T-cell (primary cell): Measurements from ENCODE around the gene EIF5A. TPM values are rescaled to one million over a fixed set of nuclear protein-coding genes. Genes with fewer than 3 reads are reported as not detected.

Source experiments
- ATAC-seq, 4 experiments: fragments of 200-7000 bp in 3 of 4; fragments of 150-1000 bp in 1 of 4; cut with Tn5 transposase; replicated peaks in 1 of 4; 1 replicate in 3 of 4; 2 replicates in 1 of 4; pipeline ENCODE4 v1.10.0; 2021; ENCODE audit warnings: moderate library complexity in 3 of 4, mild to moderate bottlenecking in 2 of 4, moderate number of reproducible peaks in 1 of 4
- CTCF ChIA-PET, 2 donors: fragments of 300-600 bp; sonication (Branson Sonifier 250); formaldehyde crosslinking; loops; one replicate each; lab custom pipeline; 2022; ENCODE audit warnings: antibody characterized with exemption in 2 of 2; lab: Charles Lee
- POLR2A ChIA-PET, 2 donors: fragments of 300-600 bp; sonication (Branson Sonifier 250); formaldehyde crosslinking; loops; one replicate each; lab custom pipeline; 2022; ENCODE audit warnings: antibody characterized with exemption in 2 of 2; lab: Charles Lee
- DNase-seq, 35 experiments: peaks; one replicate each; pipeline versions ENCODE4 v3.0.0 to v3.0.0-alpha.2; 2013 to 2023
- H3K27ac ChIP-seq: one replicate; pipeline ENCODE4 v1.5.1; 2013; ENCODE audit warnings: low read length
- H3K27me3 ChIP-seq, 2 experiments: replicated peaks in 1 of 2; 1 replicate in 1 of 2; 2 replicates in 1 of 2; pipeline versions ENCODE4 v1.6.1 to v1.7.0; 2013; ENCODE audit warnings: low read length in 1 of 2, mixed read lengths in 1 of 2; ENCODE audit not compliant: control insufficient read depth in 2 of 2, insufficient read depth in 2 of 2; ENCODE audit errors: extremely low read depth in 1 of 2
- H3K36me3 ChIP-seq, 2 donors: 1 replicate in 1 of 2; 2 replicates in 1 of 2; pipeline versions ENCODE4 v1.6.1 to v1.7.0; 2013; ENCODE audit warnings: low read length in 1 of 2; ENCODE audit not compliant: control insufficient read depth in 2 of 2, insufficient read depth in 1 of 2; ENCODE audit errors: extremely low read depth in 1 of 2
- H3K4me1 ChIP-seq, 2 experiments: 1 replicate in 1 of 2; 2 replicates in 1 of 2; pipeline versions ENCODE4 v1.6.1 to v1.7.0; 2013; ENCODE audit warnings: low read length in 2 of 2, mixed read lengths in 1 of 2; ENCODE audit not compliant: insufficient read depth in 2 of 2, control insufficient read depth in 1 of 2; ENCODE audit errors: extremely low read depth in 1 of 2
- H3K4me3 ChIP-seq, 2 donors: 1 replicate in 1 of 2; 2 replicates in 1 of 2; pipeline versions ENCODE4 v1.5.1 to v1.7.0; 2013; ENCODE audit warnings: mild to moderate bottlenecking in 2 of 2, low read length in 1 of 2, moderate library complexity in 1 of 2; ENCODE audit not compliant: control insufficient read depth in 1 of 2; ENCODE audit errors: extremely low read depth in 1 of 2
- H3K9me3 ChIP-seq: 2 replicates; pipeline ENCODE4 v1.7.0; 2013
- H3K27ac Mint-ChIP-seq, 2 donors: one replicate each; pipeline ENCODE4 v1.8.0; 2020 to 2021; ENCODE audit warnings: mild to moderate bottlenecking in 2 of 2, mixed read lengths in 2 of 2
- H3K27me3 Mint-ChIP-seq, 2 donors: one replicate each; pipeline ENCODE4 v1.8.0; 2021 to 2022; ENCODE audit warnings: mixed read lengths in 2 of 2
- H3K36me3 Mint-ChIP-seq: one replicate; pipeline ENCODE4 v1.8.0; 2021; ENCODE audit warnings: mixed read lengths
- H3K4me1 Mint-ChIP-seq, 3 donors: one replicate each; pipeline ENCODE4 v1.8.0; 2020 to 2022; ENCODE audit warnings: mixed read lengths in 3 of 3, mild to moderate bottlenecking in 1 of 3
- H3K4me3 Mint-ChIP-seq, 3 donors: one replicate each; pipeline ENCODE4 v1.8.0; 2020 to 2022; ENCODE audit warnings: mild to moderate bottlenecking in 3 of 3, mixed read lengths in 3 of 3, moderate library complexity in 3 of 3
- H3K9me3 Mint-ChIP-seq, 3 donors: one replicate each; pipeline ENCODE4 v1.8.0; 2020 to 2022; ENCODE audit warnings: mixed read lengths in 3 of 3
- WGBS: methylation state at CpG from one replicate; pipeline ENCODE4 v1.1.5; 2013; ENCODE audit warnings: missing lambda C conversion rate; ENCODE audit not compliant: insufficient coverage; 5-methylcytosine and 5-hydroxymethylcytosine counted together
- total RNA-seq, 35 experiments: library from RNA in 6 of 35; stranded (reverse) in 6 of 35; fragments of 120-200 nt in 1 of 35; gene quantifications; one replicate each; pipeline versions ENCODE4 v1.2.1 to v1.2.4 and lab custom pipeline; 2013 to 2026

The EIF5A gene
- total RNA-seq, 5 donors from 2014 or later (not counting 1 experiment from before 2014, with no cell fraction given) = 286 to 481 (median 306) TPM

- 77% methylated on average over 4 of the region's 18 CpGs for WGBS
- Histone ChIP-seq H3K4me3 (no peak overlapping the region), H3K36me3 (no peaks in the 10 kb centered on the region), H3K4me1 (peaks cover 6 to 26% of the 10 kb centered on the region in 2 experiments), H3K27ac (no peak overlapping the region), H3K9me3 (no peaks in the 10 kb centered on the region), H3K27me3 (peaks cover 0 to 74% of the 10 kb centered on the region in 2 experiments)
- ATAC-seq (no peak), DNase-seq (no peak)
- peaks cover 16 to 34% (median 26%) of the 10 kb centered on the region in 3 donors for H3K4me1 Mint-ChIP-seq
- ChIA-PET CTCF (interaction anchor here in 1 of 2 donors (0.5 kb wide), 1 partner anchor 808 kb away, joined by 3 read pairs; no protein-coding TSS in a partner anchor), POLR2A (no interaction called here)
- no peak overlapping the region for H3K27ac Mint-ChIP-seq
- no peaks in the 10 kb centered on the region for H3K36me3 Mint-ChIP-seq
- peak overlapping the region in 1 of 3 donors; percentile 77 for H3K4me3 Mint-ChIP-seq
- peaks cover 19 to 45% of the 10 kb centered on the region in 2 donors for H3K27me3 Mint-ChIP-seq
- no peaks in the 10 kb centered on the region for H3K9me3 Mint-ChIP-seq
Observed at GRCh38 chr17:7283471-7284216, 23.8 kb upstream of the EIF5A start.

- CTCF ChIA-PET = interaction anchor here in 1 of 2 donors (1.1 kb wide), 1 partner anchor 13 kb away, joined by 7 read pairs; no protein-coding TSS in a partner anchor
- H3K27me3 Mint-ChIP-seq = peaks cover 19 to 48% of the 10 kb centered on the region in 2 donors
Observed at GRCh38 chr17:7284911-7285310, 22.5 kb upstream of the EIF5A start.

GRCh38 chr17:7285679-7286078 is 21.7 kb upstream of the EIF5A start:
- no peak for ATAC-seq

More at GRCh38 chr17:7284911-7285310, 22.5 kb upstream of the EIF5A start:
- Histone ChIP-seq H3K36me3 (no peaks in the 10 kb centered on the region), H3K4me3 (no peak overlapping the region), H3K27me3 (peaks cover 0 to 84% of the 10 kb centered on the region in 2 experiments), H3K4me1 (peaks cover 6 to 26% of the 10 kb centered on the region in 2 experiments), H3K27ac (no peak overlapping the region), H3K9me3 (no peaks in the 10 kb centered on the region)
- 98% methylated on average over 13 of the region's 16 CpGs for whole genome bisulfite sequencing
- POLR2A ChIA-PET = no interaction called here
- no peaks in the 10 kb centered on the region for H3K9me3 Mint-ChIP-seq
- H3K36me3 Mint-ChIP-seq = no peaks in the 10 kb centered on the region
- no peak overlapping the region for H3K27ac Mint-ChIP-seq
- H3K4me1 Mint-ChIP-seq = peaks cover 16 to 32% (median 25%) of the 10 kb centered on the region in 3 donors
- no peak overlapping the region for H3K4me3 Mint-ChIP-seq
- DNase-seq (no peak), ATAC-seq (no peak)

GRCh38 chr17:7289256-7290032 is 18.0 kb upstream of the EIF5A start:
- peaks cover 5 to 8% (median 6%) of the 10 kb centered on the region in 3 donors for H3K4me1 Mint-ChIP-seq
- CTCF ChIA-PET = no interaction called here

More at GRCh38 chr17:7285679-7286078, 21.7 kb upstream of the EIF5A start:
- peaks cover 16 to 51% of the 10 kb centered on the region in 2 donors for H3K27me3 Mint-ChIP-seq
- Histone ChIP-seq H3K4me3 (no peak overlapping the region), H3K36me3 (no peaks in the 10 kb centered on the region), H3K9me3 (no peaks in the 10 kb centered on the region), H3K27me3 (peaks cover 0 to 89% of the 10 kb centered on the region in 2 experiments), H3K27ac (no peak overlapping the region), H3K4me1 (peaks cover 6 to 20% of the 10 kb centered on the region in 2 experiments)
- peaks cover 13 to 25% (median 17%) of the 10 kb centered on the region in 3 donors for H3K4me1 Mint-ChIP-seq
- ChIA-PET CTCF (interaction anchor here in 1 of 2 donors (1.1 kb wide), 1 partner anchor 12 kb away, joined by 7 read pairs; no protein-coding TSS in a partner anchor), POLR2A (no interaction called here)
- WGBS = 81% methylated on average over 12 of the region's 12 CpGs
- no peaks in the 10 kb centered on the region for H3K36me3 Mint-ChIP-seq
- no peak overlapping the region for H3K4me3 Mint-ChIP-seq
- no peaks in the 10 kb centered on the region for H3K9me3 Mint-ChIP-seq
- H3K27ac Mint-ChIP-seq = no peak overlapping the region
- DNase-seq = no peak

GRCh38 chr17:7290166-7290565 is 17.3 kb upstream of the EIF5A start:
- ChIA-PET CTCF (interaction anchor here in 1 of 2 donors (0.6 kb wide), 1 partner anchor 390 kb away, joined by 6 read pairs; no protein-coding TSS in a partner anchor), POLR2A (no interaction called here)
- Histone ChIP-seq H3K27me3 (peaks cover 4 to 81% of the 10 kb centered on the region in 2 experiments), H3K27ac (no peak overlapping the region), H3K36me3 (no peaks in the 10 kb centered on the region), H3K4me1 (peaks cover 0 to 14% of the 10 kb centered on the region in 2 experiments), H3K9me3 (no peaks in the 10 kb centered on the region), H3K4me3 (no peak overlapping the region)
- no peak overlapping the region for H3K27ac Mint-ChIP-seq
- no peaks in the 10 kb centered on the region for H3K9me3 Mint-ChIP-seq
- WGBS = 89% methylated on average over 7 of the region's 19 CpGs
- no peak for DNase-seq
- peaks cover 7 to 37% of the 10 kb centered on the region in 2 donors for H3K27me3 Mint-ChIP-seq
- ATAC-seq = no peak
- H3K4me1 Mint-ChIP-seq = peaks cover 9 to 12% (median 9%) of the 10 kb centered on the region in 3 donors
- H3K4me3 Mint-ChIP-seq = no peak overlapping the region
- H3K36me3 Mint-ChIP-seq = no peaks in the 10 kb centered on the region

More at GRCh38 chr17:7289256-7290032, 18.0 kb upstream of the EIF5A start:
- ATAC-seq (no peak), DNase-seq (no peak)
- no peak overlapping the region for H3K27ac ChIP-seq
- H3K27me3 ChIP-seq = peaks cover 4 to 83% of the 10 kb centered on the region in 2 experiments
- H3K4me3 ChIP-seq = no peak overlapping the region
- Mint-ChIP-seq H3K27ac (no peak overlapping the region), H3K9me3 (no peaks in the 10 kb centered on the region), H3K4me3 (no peak overlapping the region), H3K27me3 (peaks cover 7 to 38% of the 10 kb centered on the region in 2 donors), H3K36me3 (no peaks in the 10 kb centered on the region)
- 75% methylated on average over 5 of the region's 18 CpGs for WGBS
- H3K36me3 ChIP-seq = no peaks in the 10 kb centered on the region
- H3K4me1 ChIP-seq = peaks cover 0 to 9% of the 10 kb centered on the region in 2 experiments
- POLR2A ChIA-PET = no interaction called here
- no peaks in the 10 kb centered on the region for H3K9me3 ChIP-seq

GRCh38 chr17:7290685-7291084 is 16.7 kb upstream of the EIF5A start:
- no peaks in the 10 kb centered on the region for H3K36me3 ChIP-seq
- Mint-ChIP-seq H3K4me3 (no peak overlapping the region), H3K9me3 (no peaks in the 10 kb centered on the region), H3K36me3 (no peaks in the 10 kb centered on the region), H3K27ac (peak overlapping the region in 1 of 2 donors; percentile 28), H3K4me1 (peaks cover 12 to 15% (median 14%) of the 10 kb centered on the region in 3 donors), H3K27me3 (peaks cover 7 to 37% of the 10 kb centered on the region in 2 donors)
- peaks cover 0 to 20% of the 10 kb centered on the region in 2 experiments for H3K4me1 ChIP-seq
- no peak for DNase-seq
- no peak for ATAC-seq
- no peak overlapping the region for H3K4me3 ChIP-seq
- WGBS = 72% methylated on average over 10 of the region's 11 CpGs
- CTCF ChIA-PET = interaction anchor here in 1 of 2 donors (0.6 kb wide), 1 partner anchor 390 kb away, joined by 6 read pairs; no protein-coding TSS in a partner anchor
- no peak overlapping the region for H3K27ac ChIP-seq
- no peaks in the 10 kb centered on the region for H3K9me3 ChIP-seq
- POLR2A ChIA-PET = no interaction called here
- H3K27me3 ChIP-seq = peaks cover 4 to 81% of the 10 kb centered on the region in 2 experiments
